Gastrocnemius medialis (tissue), 4 donors: Measurements from ENCODE around the gene KCNV2.

Experiments
- CTCF ChIP-seq, 5 experiments: fragments of 450-650 bp in 3 of 5; fragments of 200-600 bp in 2 of 5; sonication (generic) in 2 of 5; IDR thresholded peaks in 4 of 5; conservative IDR thresholded peaks in 1 of 5; 1 replicate in 4 of 5; 2 replicates in 1 of 5; pipeline ENCODE4 v1.5.1; 2016 to 2019; ENCODE audit warnings: antibody characterized with exemption in 5 of 5, mild to moderate bottlenecking in 3 of 5, moderate library complexity in 3 of 5
- POLR2A ChIP-seq, 2 donors: fragments of 450-650 bp; IDR thresholded peaks; one replicate each; pipeline ENCODE4 v1.6.1; 2017; ENCODE audit warnings: antibody characterized with exemption in 2 of 2, mild to moderate bottlenecking in 2 of 2, moderate library complexity in 2 of 2

- TF ChIP-seq CTCF (IDR thresholded peaks at IDR 0.05 in 4 of 5, conservative IDR thresholded peaks at IDR 0.05 in 1 of 5) (no peak), POLR2A (IDR thresholded peaks at IDR 0.05) (no peak)
Measured at GRCh38 chr9:2764353-2764752, 47.0 kb downstream of the KCNV2 start.
